Gastroesophageal sphincter (tissue), 3 donors: Measurements from ENCODE around the gene ROCK2.

Source experiments
- CTCF ChIP-seq, 4 experiments: fragments of 200-600 bp in 2 of 4; fragments of 450-650 bp in 2 of 4; sonication (generic) in 1 of 4; IDR thresholded peaks; one replicate each; pipeline ENCODE4 v1.5.1; 2017 to 2019; ENCODE audit warnings: antibody characterized with exemption in 4 of 4, mild to moderate bottlenecking in 2 of 4, moderate library complexity in 2 of 4
- EP300 ChIP-seq: sonication (generic); formaldehyde crosslinking; IDR thresholded peaks from one replicate; pipeline ENCODE4 v1.6.1; 2017; ENCODE audit warnings: antibody characterized with exemption, mild to moderate bottlenecking
- POLR2A ChIP-seq, 2 donors: fragments of 450-650 bp; IDR thresholded peaks; one replicate each; pipeline ENCODE4 v1.6.1; 2017; ENCODE audit warnings: antibody characterized with exemption in 2 of 2, mild to moderate bottlenecking in 2 of 2, moderate library complexity in 1 of 2
- POLR2AphosphoS5 ChIP-seq: sonication (generic); formaldehyde crosslinking; IDR thresholded peaks from one replicate; pipeline ENCODE4 v1.6.1; 2017; ENCODE audit warnings: antibody characterized with exemption

DNA sequence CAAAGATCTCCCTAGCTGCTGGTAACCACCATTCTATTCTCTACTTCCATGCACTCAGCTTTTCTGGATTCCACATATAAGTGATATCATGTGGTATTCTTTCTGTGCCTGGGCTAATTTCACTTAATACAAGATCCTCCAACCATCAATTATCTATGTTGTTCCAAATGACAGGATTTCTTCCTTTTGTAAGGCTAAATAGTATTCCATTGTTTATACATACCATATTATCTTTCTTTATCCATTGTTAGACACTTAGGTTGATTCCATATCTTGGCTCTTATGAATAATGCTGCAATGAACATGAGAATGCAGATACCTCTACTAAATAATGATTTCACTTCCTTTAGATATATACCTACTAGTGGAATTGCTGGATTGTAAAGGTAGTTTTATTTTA lies 66.2 kb downstream of the ROCK2 start:
- no peak for TF ChIP-seq CTCF (IDR thresholded peaks at IDR 0.05)
- TF ChIP-seq POLR2AphosphoS5, result no peak
- TF ChIP-seq POLR2A (IDR thresholded peaks at IDR 0.05), result no peak
- no peak for TF ChIP-seq EP300
